ENCODE measurements around the gene ZNF142. TPM values are rescaled to one million over a fixed set of nuclear protein-coding genes. Genes with fewer than 3 reads are reported as not detected.

Gene ZNF142
- total RNA-seq, 1 donor from 2014 or later, result 43.1 TPM

- H3K4me1 Mint-ChIP-seq (ENCODE audit: low read depth), result no peaks in the 10 kb centered on the region
- H3K4me3 Mint-ChIP-seq (ENCODE audit: low read depth), result no peak overlapping the region
- no peak for DNase-seq (ENCODE audit: low spot score, unreplicated experiment)
- no peaks in the 10 kb centered on the region for H3K27me3 Mint-ChIP-seq
- no peaks in the 10 kb centered on the region for H3K9me3 Mint-ChIP-seq (ENCODE audit: low read depth)
- TF ChIP-seq, protein P1, sequence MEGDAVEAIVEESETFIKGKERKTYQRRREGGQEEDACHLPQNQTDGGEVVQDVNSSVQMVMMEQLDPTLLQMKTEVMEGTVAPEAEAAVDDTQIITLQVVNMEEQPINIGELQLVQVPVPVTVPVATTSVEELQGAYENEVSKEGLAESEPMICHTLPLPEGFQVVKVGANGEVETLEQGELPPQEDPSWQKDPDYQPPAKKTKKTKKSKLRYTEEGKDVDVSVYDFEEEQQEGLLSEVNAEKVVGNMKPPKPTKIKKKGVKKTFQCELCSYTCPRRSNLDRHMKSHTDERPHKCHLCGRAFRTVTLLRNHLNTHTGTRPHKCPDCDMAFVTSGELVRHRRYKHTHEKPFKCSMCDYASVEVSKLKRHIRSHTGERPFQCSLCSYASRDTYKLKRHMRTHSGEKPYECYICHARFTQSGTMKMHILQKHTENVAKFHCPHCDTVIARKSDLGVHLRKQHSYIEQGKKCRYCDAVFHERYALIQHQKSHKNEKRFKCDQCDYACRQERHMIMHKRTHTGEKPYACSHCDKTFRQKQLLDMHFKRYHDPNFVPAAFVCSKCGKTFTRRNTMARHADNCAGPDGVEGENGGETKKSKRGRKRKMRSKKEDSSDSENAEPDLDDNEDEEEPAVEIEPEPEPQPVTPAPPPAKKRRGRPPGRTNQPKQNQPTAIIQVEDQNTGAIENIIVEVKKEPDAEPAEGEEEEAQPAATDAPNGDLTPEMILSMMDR (IDR thresholded peaks at IDR 0.05; ENCODE audit: unreplicated experiment), result no peak
- no peak overlapping the region for H3K27ac Mint-ChIP-seq
- peaks cover 10% of the 10 kb centered on the region for H3K36me3 Mint-ChIP-seq (ENCODE audit: insufficient read depth)
These were observed 17.2 kb downstream of the ZNF142 start for GRCh38 chr2:218642121-218642656.

DNA sequence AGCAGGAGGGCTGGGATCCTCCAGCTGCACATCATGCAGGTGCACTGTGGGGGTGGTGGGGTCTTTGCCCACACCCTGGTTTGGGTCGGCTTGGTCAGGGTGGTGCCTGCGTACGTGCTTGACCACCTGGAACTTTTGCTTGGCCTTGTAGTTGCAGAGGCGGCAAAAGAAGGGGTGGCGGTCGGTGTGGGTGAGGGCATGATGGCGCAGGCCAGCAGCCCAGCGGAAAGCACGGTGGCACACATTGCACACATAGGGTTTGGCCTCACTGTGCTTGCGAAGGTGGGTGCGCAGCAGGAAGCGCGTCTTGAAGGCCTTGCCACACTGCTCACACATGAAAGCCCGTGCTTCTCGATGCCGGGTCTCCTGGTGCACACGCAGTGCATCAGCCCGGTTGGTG is 21.1 kb downstream of the ZNF142 start:
- H3K4me1 Mint-ChIP-seq (ENCODE audit: low read depth), result no peaks in the 10 kb centered on the region
- TF ChIP-seq, protein P1 (IDR thresholded peaks at IDR 0.05; ENCODE audit: unreplicated experiment), result no peak
- DNase-seq (ENCODE audit: low spot score, unreplicated experiment), result no peak
- H3K9me3 Mint-ChIP-seq (ENCODE audit: low read depth), result no peaks in the 10 kb centered on the region
- no peaks in the 10 kb centered on the region for H3K27me3 Mint-ChIP-seq
- H3K36me3 Mint-ChIP-seq (ENCODE audit: insufficient read depth), result peaks cover 18% of the 10 kb centered on the region
- no peak overlapping the region for H3K4me3 Mint-ChIP-seq (ENCODE audit: low read depth)
- H3K27ac Mint-ChIP-seq, result no peak overlapping the region

- H3K27me3 Mint-ChIP-seq, result no peaks in the 10 kb centered on the region
- no peaks in the 10 kb centered on the region for H3K4me1 Mint-ChIP-seq (ENCODE audit: low read depth)
- peaks cover 15% of the 10 kb centered on the region for H3K36me3 Mint-ChIP-seq (ENCODE audit: insufficient read depth)
- H3K9me3 Mint-ChIP-seq (ENCODE audit: low read depth), result no peaks in the 10 kb centered on the region
- H3K27ac Mint-ChIP-seq, result no peak overlapping the region
- no peak overlapping the region for H3K4me3 Mint-ChIP-seq (ENCODE audit: low read depth)
- no peak for DNase-seq (ENCODE audit: low spot score, unreplicated experiment)
- TF ChIP-seq, protein P1 (IDR thresholded peaks at IDR 0.05; ENCODE audit: unreplicated experiment), result no peak
These were observed 23.7 kb downstream of the ZNF142 start for GRCh38 chr2:218635719-218636118.

- H3K36me3 Mint-ChIP-seq (ENCODE audit: insufficient read depth), result peaks cover 8% of the 10 kb centered on the region
- TF ChIP-seq, protein P1 (IDR thresholded peaks at IDR 0.05; ENCODE audit: unreplicated experiment), result no peak
- no peak for DNase-seq (ENCODE audit: low spot score, unreplicated experiment)
- no peak overlapping the region for H3K4me3 Mint-ChIP-seq (ENCODE audit: low read depth)
- H3K4me1 Mint-ChIP-seq (ENCODE audit: low read depth), result no peaks in the 10 kb centered on the region
- H3K9me3 Mint-ChIP-seq (ENCODE audit: low read depth), result no peaks in the 10 kb centered on the region
- no peaks in the 10 kb centered on the region for H3K27me3 Mint-ChIP-seq
- no peak overlapping the region for H3K27ac Mint-ChIP-seq
These were observed 27.6 kb downstream of the ZNF142 start for GRCh38 chr2:218631837-218632236.

- H3K27ac Mint-ChIP-seq, result no peak overlapping the region
These were observed 31.5 kb downstream of the ZNF142 start for GRCh38 chr2:218627939-218628338.

More at GRCh38 chr2:218627939-218628338, 31.5 kb downstream of the ZNF142 start:
- H3K27me3 Mint-ChIP-seq, result no peaks in the 10 kb centered on the region
- no peaks in the 10 kb centered on the region for H3K36me3 Mint-ChIP-seq (ENCODE audit: insufficient read depth)
- H3K4me3 Mint-ChIP-seq (ENCODE audit: low read depth), result no peak overlapping the region
- TF ChIP-seq, protein P1 (IDR thresholded peaks at IDR 0.05; ENCODE audit: unreplicated experiment), result no peak
- H3K9me3 Mint-ChIP-seq (ENCODE audit: low read depth), result no peaks in the 10 kb centered on the region
- DNase-seq (ENCODE audit: low spot score, unreplicated experiment), result no peak
- H3K4me1 Mint-ChIP-seq (ENCODE audit: low read depth), result no peaks in the 10 kb centered on the region
